Inferior parietal cortex (tissue), 1 donor: Measurements from ENCODE around the gene COPG2.

ENCODE experiments used
- DNase-seq: peaks from one replicate; pipeline ENCODE4 v3.0.0-alpha.2; 2016; ENCODE audit errors: extremely low spot score

COPG2 gene

DNA sequence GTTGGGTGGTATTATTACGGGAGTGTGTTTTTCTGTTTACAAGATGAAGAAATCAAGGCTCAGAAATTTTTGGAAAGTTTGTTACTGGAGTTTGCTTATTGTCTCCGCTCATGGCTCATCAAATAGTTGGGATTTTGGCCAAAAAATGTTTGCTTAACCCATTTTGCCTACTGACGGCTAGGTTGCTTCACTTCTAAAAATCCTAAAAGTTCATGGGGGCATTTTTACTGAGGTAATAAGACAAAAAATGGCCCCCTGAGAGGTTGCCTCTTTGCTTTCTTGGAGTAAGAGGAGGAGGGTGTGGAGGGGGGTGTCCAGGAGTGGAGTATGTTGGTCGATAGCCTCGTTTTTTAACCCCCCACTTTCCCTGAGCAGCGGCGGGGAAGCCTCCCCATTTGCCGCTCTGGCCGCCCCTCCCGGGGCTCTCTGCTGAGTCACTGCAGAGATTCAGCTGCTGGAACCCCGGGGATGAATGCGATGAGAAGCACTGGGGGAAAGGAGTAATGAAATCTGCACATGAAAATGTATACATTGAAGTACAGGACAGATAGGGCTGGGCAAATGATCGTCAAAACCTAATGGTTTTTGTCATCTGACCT is 175.2 kb downstream of the COPG2 start:
- DNase-seq: no peak

DNA sequence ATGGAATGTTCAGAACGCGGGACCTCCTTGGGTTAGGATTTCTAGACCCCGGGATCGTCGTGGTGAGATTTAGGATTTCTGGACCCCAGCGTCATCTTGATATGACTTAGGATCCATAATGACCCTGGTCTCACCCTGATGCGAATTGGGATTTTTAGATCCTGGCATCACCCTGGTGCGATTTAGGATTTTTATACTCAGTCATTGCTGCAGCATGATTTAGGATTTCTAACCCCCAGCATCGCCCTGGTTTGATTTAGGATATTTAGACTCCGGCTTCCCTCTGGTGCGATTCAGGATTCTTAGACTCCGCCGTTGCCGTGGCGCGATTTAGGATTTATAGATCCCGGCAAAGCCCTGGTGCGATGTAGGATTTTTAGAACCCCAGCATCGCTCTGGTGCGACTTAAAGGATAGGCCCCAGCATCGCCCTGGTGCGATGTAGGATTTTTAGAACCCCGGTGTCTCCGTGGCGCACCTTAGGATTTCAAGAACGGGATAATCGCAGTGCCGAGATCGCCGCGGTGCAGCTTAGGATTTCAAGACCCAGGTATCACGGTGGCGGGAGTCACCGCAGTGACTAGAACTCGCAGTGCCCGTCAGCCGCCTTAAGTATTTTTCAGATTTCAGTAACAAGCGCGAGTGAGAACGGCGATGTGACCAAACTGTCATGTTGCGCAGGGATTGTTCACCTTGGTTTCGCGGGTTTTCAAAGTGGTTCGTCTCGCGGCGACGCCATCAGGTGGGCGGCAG is 175.8 kb downstream of the COPG2 start:
- no peak for DNase-seq

GRCh38 chr7:130491841-130492522 is 176.6 kb downstream of the COPG2 start, which contains the start of gene MEST:
MEST (plus strand) TSS chr7:130492085; CDS start chr7:130492314, 229 bp downstream.
- no peak for DNase-seq

- DNase-seq: peak; percentile 48
Observed at GRCh38 chr7:130490888-130491804, 177.4 kb downstream of the COPG2 start.

DNA sequence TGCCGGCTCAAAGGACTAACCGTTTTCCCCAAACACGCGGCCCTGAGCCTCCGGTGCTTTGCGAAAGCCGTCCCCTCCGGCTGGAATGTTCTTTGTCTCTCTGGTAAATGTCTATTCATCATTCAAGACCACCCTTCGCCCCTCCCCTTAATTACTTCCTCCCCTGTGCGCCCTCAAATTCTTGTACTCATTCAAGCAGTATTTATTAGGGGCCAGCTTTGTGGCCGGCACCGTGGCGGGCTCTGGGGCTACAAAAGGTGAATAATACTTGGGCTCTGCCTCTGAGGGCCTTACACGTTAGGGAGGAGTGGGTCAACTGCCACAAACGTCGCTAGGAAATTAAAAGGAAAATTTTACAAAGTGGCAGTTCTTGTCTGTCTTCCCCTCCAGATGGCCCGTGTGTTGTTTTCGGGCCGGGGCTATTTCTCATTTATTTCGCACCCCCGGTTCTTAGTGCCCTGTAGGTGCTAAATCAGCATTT is 178.2 kb downstream of the COPG2 start:
- DNase-seq: no peak

DNA sequence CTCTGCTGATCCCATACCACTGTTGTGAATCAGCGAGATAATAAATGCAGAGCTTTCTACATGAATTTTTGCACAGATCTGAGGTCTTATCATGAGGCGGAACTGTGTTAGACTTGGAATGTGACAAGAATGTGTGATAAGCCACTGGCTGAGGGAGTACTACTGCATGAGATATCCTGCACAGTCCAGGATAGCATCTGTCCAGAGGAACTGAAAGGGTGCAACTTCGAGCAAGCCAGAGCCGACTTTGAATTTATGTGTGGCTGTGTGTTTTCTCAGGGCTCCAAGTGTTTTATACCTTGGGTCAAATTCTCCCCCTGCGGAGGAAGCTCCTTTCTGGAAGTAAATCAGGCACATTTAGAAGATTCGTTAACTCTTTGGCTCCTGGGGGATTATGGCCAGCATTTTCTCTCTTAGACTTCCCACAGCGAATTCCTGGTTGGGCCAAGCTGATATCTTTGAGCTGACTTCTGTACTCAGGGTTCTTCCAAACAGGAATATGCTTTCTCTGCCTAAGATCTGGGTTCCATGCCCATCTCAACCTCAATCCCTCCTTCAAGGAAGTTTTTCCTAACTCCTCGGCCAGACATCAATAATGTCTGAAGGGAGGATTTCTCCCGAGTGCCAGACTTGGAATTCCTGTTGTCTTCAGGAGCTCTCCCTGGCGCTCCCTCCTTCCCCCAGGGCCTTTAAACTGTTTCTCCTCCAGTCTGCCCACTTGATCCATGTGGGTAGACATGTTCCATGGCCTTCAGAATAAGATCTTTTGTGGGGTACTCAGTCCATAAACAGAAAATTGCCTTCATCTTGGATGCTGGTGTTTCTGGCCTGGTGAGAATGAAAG is 179.2 kb downstream of the COPG2 start:
- peak; percentile 49 for DNase-seq

DNA sequence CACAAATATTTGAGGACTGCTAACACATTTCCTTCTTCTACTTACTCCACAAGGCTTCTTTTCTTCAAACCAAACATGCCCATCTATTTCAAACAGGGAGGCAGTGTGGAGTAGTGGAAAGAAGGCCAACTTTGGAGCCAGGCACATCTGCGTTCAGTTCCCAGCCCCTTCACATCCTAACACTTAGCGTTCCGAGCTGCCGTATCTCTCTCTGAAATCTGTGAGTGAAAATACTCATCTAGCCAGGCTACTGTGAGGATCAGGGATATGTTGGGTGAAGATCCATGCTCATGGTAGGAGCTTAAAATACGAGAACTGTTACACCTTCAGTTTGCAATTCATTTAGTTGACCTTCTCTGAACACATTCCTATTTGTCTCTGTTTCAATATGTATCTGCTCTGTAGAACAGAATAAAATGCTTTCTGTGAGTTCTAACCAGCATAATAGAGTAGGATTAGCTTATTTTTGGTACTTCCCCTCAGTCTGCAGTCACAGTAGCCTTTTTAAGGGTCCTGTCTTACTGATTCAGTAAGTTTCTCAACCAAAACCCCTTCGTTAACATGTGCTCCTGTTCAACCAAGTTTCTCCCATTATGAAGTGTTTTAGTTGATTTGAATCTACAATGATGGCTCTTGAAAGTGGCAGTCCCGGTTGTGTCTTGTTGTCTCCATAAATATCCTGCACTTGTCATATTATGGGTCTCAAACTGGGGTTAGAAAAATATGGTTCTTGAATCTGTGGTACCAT is 180.0 kb downstream of the COPG2 start:
- DNase-seq: peak; percentile 52

GRCh38 chr7:130486954-130487436 is 181.6 kb downstream of the COPG2 start:
- no peak for DNase-seq

- peak; percentile 50 for DNase-seq
Observed at GRCh38 chr7:130486114-130486953, 182.2 kb downstream of the COPG2 start.

GRCh38 chr7:130485734-130486113 is 182.8 kb downstream of the COPG2 start:
- DNase-seq: no peak

DNA sequence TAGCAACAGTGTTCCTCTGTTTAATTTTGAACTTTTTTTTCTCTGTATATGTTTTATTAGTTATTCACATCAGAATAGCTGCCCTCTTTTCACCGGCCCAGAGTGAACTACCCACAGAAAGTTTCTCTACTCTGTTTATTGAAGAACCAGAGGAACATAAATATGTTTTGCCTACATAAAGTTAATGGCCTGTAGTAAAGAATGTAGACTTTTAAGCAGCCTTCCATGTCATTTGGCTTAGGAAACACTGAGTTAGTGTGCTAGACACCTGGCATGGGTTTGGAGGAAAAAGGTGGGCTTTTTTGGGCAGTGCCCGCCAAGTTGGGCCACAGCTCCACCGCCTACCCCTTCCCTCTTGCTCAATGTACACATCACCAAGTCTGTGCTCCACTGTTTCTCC is 185.5 kb downstream of the COPG2 start:
- DNase-seq: no peak

DNA sequence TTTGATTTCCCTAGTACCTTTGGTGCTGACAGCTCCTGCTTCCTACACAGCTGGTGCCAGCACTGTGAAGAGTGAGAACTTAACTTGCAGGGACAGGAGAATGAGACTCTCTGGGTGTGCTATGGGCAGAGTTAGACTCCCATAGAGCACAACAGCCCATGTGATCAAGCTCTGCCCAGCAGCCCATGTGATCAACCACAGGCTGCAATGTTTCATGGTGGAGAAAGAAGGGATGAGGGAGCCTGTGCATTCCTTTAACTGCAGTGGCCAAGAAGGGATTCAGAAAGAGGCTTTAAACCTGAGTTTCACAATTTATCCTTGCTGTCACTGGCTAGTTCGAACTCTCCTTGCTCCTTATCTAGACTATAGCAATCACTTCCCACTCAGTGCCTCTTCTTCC is 186.7 kb downstream of the COPG2 start:
- no peak for DNase-seq

DNA sequence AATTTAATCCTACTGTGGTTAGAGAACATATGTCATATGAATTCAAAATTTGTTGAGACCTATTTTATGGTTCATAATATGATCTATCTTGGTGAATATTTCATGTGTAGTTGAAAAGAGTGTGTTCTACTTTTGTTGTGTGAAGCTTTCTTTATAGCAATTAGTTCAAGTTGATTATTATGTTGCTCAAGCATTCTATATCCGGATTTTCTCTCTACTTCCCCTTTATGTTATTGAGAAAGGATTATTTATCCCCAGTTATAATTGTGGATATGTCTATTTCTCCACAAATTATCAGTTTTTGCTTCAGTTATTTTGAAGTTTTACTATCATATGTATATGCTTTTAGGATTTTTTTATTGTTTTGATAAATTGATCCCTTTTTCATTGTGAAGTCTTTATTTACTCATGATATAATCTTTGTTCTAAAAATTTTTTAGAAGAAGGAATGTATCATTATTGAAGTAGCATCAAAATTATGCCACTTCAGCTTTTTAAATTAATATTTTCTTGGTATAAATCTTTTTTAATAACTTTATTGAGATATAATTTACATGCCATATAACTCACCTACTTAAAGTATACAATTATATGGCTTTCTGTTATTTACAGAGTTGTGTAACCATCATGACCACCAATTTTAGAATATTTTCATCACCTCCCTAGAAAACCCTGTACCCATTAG is 188.7 kb downstream of the COPG2 start:
- no peak for DNase-seq

DNA sequence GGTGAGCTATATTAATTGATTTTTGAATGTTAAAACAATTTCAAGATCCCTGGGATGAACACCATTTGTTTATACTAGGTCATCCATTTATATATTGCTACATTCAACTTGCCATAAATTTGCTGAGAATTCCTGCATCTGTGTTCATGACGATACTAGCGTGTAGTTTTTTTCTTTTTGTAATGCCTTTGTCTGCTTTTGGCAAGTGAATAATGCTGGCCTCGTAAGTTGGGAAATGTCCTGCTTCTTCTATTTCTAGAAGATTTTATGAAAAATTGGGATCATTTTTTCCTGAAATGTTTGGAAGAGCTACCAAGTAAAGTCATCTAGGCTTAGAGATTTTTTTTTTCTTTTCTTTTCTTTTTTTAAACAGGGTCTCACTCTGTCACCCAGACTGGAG is 189.6 kb downstream of the COPG2 start:
- no peak for DNase-seq

- DNase-seq: no peak
Observed at GRCh38 chr7:130476297-130477150, 192.0 kb downstream of the COPG2 start.

- no peak for DNase-seq
Observed at GRCh38 chr7:130475776-130476175, 192.8 kb downstream of the COPG2 start.

GRCh38 chr7:130473876-130474275 is 194.7 kb downstream of the COPG2 start:
- no peak for DNase-seq
